GM18498 (cell line): ENCODE results near the gene SCN5A.

ENCODE experiments used
- ATAC-seq: cut with Tn5 transposase; IDR thresholded peaks from one replicate; pipeline ENCODE4 v1.9.1; 2021; ENCODE audit warnings: mild to moderate bottlenecking, moderate library complexity; ENCODE audit not compliant: unreplicated experiment

Gene SCN5A

DNA sequence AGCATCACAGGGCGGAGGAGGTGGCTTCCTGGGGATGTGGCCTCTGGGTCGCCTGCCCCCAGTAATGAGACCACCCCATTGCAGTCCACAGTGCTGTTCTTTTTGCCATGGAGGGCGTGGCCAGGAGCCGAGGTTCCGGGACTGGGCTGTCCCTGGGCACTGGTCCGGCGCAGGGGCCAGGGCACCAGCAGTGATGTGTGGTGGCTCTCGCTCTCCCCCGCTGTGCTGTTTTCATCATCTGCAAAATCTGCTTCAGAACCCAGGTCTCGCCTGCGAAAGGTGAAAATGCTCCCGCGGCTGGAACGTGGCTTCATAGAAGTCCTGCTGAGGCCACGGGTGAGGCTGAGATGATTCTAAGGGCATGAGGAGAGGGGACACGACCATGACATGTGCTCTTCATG is 45.8 kb downstream of the SCN5A start:
- ATAC-seq: no peak

DNA sequence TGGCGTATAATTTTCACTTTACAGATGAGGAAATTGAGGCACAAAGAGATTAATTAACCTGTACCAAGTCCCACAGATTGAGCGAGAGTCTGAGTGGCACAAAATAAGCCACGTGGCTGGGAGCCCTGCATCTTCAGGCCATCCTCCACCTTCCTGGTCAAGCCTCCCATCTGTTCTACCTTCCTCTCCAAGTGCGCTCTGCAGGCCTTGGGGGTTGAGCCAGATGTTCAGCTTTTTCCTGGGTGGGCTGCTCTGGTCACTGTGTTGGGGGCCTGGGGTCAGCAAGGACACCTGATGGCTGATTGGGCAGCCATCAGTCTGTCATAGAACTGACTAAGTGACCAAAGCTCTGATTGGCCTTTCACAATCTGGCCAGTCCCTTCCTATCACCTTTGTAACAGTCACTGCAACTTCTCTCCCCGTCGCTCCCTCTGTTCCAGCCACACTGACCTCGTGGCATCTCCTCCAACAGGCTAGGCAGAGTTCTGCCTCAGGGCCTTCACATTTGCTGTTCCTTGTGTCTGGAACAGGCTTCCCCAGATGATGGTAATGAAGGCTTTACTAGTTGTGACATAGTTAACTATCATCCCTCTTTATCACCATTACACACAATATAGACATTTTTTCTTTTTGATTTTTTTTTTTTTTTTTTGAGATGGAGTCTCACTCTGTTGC is 46.8 kb downstream of the SCN5A start:
- no peak for ATAC-seq

DNA sequence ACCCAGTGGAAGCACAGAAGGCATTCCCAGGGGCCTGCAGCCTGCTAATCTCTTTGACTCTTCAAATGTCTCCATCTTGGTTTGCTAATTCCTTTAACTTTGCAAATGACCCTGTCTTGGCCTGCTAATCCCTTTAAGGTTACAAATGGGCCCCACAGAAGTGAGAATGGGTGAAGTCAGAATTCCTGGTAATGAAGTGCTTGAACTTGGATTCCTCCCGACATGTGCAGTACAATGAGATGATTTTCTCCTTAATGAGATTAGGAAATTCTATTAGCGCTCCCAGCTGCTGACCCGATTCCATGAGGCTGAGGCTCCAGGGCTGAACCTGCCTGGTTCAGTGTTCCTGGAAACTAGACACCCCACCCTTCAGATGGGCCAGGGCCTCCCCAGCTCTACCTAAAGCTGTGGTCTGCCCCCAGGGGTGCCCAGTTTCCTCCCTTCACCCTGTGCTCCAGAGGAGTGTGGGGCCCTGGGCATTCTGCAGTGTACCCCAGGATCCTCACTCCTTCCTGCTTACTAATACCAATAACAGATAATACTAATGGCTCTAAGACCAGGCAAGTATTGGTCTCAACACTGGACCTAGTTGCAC is 47.4 kb downstream of the SCN5A start:
- no peak for ATAC-seq

DNA sequence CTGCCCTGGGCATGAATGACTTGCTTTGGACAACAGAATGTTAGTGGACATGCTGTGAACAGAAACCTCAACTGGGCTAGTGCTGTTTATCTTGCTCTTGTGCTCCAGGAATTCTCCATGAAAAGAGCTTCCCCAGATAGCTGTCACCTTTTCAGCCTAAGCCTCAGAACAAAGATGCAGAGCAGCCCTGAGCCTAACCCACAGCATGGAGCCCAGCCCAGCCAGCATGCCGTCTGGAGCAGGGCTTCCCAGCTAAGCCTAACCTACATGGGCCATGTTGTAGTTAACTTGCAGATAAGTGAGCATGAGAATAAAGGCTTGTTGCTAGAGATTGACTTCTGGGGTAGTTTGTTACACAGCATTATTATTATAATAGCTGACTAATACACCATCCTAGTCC is 48.9 kb downstream of the SCN5A start:
- no peak for ATAC-seq

DNA sequence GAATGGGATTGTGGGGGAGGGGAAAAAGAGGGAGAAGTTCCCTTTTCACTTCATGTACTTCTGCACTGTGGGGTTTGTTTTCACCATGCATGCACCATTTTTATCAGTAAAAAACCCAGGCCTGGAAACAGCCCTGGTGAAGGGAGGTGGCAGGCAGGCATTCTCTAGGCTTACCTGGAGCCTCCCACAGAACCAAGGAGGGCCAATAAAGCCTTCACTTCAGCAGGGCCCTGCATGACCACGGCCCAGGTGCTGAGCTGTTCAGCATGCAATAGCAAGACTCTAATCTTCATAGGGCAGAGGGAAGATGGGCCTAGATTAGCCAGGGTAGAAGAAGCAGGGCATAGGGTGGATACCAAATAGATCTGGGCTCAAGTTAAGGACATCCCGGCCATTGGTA is 49.6 kb downstream of the SCN5A start:
- no peak for ATAC-seq

DNA sequence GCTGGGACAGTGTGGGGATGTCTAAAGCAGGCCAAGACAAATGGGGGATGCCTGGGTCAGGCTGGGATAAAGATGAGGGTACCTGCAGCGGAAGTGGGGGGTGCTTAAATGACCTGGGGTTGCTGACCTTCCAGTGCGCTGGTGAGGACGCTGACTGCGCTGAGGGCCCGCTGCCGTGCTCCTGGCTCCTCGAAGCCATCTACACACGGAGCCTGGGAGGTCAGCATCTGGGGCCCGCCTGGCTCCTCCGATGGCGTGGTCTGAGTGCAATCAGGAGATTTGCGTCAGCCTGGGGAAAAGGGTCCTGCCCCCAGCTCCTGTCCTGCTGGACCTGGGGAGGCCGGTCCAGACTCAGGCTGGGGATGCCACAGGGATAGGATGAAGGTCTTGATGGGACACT is 50.7 kb downstream of the SCN5A start:
- ATAC-seq: no peak

DNA sequence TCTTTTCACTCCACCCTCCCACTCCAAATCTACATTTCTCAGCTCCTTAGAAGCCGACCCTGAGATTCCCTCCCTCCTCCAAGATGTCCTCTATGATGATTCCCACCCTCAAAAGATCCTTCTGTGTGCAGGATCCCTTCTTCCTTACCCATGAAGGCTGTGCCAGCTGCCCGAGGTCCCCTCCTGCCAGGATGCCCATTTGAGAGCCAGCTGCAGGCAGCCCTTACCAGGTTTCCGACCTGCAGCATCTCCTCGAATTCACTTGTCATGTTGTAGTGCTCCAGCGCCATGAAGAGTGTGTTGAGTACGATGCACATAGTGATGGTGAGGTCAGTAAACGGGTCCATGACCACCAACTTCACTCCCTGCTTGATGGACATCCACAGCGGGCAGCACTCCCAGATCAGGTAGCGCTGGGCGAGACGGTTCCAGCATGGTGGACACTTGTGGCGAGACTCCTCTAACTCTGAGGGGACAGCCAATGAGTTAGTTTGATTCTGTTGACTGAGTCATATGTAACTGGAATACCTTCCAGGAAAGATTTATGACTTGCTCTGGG is 51.9 kb downstream of the SCN5A start:
- ATAC-seq: no peak

DNA sequence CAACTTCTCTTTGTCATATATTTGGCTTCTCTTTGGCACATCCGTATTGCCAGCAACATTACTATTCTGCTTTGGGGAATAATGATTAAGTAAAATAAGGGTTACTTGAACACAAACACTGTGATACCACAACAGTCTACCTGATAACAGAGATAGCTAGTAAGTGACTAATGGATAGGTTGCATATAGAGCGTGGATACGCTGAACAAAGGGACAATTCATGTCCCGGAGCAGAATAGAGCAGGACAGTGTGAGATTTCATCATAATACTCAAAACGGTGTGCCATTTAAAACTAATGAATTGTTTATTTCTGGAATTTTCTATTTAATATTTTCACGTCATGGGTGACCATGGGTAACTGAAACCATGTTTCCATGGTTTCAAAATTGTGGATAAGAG is 54.1 kb downstream of the SCN5A start:
- ATAC-seq: no peak

DNA sequence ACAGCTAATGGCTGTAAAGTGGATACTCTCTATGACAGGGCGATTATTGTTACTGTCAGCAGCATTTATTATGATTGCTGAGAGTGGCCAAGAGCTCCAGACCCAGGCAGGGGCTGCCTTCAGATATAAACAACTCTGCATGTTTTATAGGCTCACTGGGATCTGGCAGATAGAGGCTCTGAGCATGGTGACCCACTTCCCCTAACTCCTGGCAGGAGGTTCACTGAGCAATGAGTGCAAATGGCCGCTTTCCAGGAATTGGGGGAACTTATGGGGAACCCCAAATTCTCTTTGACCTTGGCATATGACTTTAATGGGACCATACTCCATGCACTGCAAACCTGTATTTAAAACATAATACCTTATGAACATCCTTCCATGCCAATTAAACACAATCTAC is 59.0 kb downstream of the SCN5A start:
- no peak for ATAC-seq

DNA sequence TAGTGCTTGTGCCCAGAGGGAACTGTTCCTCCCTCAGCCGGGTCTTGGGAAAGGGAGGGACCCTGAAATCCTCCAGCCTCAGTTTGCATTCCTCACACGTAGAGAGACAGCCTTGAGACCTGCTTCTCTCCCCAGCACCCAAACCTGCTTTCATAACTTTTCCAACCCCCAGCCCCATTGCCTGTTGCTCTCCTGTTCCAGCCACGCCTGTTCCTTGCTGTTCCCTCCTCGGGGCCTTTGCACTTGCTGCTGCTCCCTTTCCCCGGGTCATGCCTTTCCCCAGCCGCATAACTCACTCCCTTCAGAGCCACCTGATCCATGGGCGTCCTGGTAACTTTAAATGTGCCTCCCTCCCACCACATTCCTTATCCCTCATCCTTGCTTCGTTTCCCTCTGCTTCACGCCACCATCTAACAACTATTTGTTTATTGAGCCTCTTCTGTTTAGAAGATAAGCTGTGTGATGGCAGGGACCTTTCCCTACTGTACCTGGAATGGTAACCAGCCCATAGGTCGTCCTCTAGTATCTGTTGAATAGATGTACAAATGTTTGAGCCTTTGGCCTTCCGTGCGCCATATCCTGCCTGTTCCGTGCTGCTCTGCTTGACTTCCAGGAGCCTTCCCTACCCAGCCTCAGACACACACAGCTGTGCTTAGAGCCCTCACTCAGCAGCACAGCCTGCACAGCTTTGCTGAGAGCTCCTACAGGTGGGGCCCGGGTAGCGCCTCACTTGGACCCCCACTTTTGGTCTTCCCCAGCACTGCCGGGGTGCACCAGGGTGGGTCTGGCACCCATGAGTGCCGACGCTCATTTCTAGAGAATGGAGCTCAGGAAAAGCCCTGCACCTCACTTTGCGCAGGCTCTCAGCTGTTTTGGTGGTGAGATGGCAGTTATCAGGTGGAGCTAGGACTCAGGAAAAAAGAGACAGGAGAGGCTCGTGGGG is 60.2 kb downstream of the SCN5A start:
- ATAC-seq: no peak

DNA sequence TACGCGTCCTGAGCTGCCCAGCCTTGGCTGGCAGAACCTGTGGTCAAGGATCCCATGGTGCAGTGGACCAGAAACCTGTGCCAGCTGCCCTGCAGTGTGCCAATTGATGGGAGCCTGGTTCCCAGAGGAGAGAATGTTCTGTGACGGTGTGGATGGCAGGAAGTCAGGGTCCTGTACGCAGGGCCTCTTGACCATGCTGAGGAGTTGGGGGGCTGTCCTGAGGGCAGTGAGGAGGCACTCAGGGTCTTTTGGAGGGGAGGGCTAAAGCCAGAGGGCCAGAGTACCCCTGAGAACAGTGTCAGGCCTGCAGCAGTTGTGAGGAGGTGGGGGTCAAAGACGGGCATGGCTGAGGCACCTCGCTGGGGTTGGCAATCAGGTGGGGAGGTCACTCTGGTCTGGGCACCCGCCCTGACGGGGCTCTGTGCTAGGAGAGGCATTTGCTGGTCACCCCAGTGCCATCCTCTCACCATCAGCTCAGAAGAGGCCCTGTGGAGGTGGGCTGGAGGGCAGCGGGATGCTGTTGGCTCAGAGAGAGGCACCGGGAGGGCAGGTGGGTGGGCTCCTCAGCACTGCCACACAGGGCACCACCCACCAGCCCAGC is 61.0 kb downstream of the SCN5A start:
- ATAC-seq: no peak

DNA sequence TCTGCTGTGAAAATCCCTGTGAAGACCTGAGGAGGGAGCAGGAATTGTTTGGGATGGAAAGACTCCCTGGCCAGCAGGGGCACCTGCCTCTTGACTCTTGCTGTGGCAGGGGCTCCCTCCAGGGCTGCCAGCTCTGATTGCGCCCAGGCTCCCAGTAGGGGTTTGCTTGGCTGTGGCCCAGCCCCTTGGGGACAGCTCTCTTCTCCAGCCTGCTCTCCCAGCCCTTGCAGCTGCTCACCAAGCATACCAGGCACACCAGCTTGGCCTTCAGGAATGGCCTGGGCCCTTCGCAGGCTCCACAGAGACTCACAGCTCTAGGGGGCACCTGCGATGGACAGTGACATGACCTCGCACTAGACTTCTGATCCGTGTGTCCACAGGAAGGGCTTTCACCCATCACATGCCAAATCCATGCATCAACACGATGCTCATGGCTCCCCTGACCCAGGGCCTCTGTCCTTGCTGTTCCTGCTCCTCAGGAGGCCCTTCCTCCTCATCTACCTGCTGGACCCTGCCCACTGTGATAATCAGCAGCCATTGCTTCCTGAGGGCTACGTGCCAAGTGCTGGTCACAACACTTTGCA is 61.8 kb downstream of the SCN5A start:
- ATAC-seq: no peak

DNA sequence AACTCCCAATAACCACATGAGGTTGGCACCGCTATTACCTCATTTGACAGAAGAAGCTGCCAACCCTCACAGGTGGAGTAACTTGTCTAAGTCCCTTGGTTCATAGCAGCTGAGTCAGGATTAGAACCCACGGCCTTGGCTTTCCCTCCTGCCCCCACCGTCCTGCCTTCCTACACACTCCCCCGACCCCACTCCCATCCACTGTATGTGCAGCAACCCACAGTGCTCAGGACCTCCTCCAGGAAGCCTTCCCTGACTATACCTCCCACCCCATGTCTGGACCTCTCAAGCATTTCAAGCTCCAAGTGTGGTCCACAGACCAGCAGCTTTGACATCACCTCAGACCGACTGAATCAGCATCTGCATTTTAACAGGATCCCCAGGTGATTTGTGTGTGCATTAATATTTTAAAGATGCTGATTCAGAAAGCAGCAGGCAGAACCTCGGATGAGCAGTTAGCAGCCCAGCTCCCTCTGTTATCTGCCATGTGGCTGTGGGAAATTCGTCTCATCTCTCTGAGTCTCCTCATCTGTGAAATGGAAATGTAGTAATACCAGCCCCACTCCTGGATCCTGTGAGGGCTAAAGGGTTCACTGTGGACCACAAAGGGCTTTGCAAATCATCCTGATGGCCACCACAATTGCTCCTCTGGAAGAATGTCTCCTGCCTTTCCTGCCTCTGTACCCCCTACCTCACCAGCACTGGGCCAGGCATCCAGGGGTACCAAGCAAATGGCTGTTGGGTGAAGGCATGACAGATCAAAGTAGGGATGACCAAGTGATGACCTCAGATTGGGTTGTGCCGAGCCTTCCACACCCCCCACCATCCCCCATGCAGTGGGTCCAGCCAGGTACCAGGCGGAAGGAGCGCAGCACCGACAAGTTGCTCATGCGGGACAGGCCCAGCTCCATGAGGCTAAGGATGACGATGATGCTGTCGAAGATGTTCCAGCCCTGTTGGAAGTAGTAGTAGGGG is 62.7 kb downstream of the SCN5A start:
- no peak for ATAC-seq

DNA sequence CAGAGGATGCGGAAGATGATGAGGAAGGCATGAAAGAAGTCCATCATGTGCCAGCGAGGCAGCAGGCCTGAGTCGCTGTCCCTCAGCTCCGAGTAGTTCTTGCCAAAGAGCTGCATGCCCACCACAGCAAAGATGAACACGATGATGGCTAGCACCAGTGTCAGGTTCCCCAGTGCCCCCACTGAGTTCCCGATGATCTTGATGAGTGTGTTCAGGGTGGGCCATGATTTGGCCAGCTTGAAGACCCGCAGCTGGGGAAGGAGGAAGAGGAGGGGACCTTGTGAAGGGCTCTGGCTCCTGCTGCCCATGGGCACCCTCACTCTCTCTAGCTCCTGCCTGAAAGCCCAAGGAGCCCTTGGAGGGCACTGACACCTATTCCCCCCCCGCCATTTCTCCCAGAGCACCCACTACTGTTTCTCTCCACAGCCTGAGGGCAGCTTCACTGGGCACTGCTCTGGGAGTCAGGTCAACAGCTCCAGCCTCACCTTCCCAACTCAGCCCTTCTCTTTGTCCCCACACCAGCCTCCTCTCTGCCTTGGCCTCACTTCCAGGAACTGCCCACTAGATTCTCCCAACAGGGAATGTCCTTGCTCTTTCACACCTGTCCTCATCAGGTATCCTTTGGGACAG is 63.6 kb downstream of the SCN5A start:
- no peak for ATAC-seq

DNA sequence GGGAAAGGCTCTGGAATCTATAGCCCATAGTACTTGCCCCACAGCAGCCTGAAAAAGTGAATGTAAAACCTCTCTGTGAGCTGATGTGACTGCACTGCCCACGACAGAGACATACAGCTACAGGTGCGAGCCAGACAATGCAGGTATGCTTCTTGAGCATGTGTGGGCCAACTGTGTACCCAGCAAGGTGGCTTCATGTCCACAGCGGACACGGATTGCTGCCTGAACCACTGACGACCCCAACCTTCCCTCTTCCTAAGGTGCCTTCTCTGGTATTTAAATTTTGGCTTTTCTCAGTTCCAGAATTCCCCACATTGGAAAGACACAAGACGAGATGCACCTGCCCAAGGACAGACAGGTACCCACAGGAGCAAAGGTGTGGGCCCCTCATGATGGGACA is 65.8 kb downstream of the SCN5A start:
- no peak for ATAC-seq

DNA sequence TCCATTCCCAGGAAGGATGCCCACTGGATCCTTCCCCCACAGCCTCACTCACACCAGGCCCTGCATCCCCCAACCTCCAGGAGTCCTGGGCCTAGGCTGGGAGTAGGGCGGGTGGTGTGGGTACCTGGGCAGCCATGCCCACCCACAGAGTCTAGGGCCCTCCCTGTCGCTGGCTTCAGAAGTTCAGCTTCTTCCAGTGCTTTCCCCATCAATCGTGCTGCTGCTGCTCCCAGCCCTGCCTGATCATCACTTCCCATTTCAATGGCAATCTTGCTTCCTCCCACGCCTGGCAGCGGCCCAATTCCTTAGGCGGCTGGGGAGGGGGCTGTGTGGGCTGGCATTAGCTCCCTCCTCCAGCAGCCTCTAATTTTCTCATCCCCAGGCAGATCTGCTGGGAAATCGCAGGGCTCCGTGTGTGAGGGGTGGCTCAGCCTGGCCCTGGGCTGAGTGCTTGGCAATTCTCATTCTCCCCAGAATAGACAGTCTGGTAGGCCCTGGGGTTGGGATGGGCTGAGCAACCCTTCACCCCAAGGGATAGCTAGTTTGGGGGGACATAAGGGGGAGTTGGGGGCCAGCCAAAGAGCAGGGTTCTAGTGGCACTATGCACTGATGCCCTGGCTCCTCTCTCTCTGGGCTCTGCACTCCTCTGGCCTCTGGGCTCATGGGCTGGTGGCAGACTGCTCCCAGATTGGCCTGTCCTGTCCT is 66.4 kb downstream of the SCN5A start:
- no peak for ATAC-seq

DNA sequence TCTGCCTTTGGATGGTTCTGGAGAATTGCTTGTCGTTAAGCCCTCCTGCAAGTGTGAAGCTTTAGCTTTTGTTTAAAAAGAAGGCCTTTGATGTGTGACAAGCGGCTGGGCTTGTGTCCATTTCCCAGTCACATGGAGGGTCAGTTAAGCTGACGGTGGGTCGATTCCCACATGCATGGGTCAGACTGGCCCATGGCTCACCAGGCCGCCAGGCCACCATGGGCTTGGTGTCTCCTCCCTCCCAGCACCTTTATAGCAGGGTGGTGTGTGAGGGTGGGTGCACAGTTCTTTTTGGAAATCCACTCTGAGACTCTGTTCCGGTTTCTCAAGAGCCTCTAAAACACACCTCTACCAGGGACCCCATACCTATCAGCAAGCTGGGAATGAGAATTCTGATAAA is 67.2 kb downstream of the SCN5A start:
- ATAC-seq: no peak

DNA sequence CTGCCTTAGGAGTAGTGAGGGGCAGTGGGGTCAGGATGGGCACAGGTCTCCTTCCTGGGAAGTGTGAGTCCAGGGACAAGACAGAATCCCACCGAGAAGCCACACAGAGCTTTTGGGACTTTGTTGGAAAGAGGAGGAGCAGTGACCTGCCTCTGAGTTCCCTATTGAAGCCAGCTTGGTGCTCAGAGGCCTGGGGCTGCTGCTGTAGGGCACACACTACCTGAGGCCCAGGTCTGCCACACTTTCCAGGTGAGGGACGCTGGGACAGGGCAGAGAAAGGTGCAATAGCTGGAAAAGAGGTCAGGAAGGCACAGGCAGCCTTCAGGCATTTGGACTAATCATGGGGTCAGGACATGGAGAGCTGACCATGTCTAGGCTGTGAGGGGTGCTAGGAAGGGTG is 67.7 kb downstream of the SCN5A start:
- no peak for ATAC-seq
